ENCODE results near the gene USP31.
"Not testable (repeated sequence)": the region's sequence is repeated elsewhere in the genome, so short reads cannot be mapped to it uniquely, and the experiment has no call there.

The USP31 gene

GRCh38 chr16:23107117-23107516 is 42.1 kb downstream of the USP31 start:
- H3K4me3 ChIP-seq (ENCODE audit: low read length): no peak overlapping the region
- no peak for DNase-seq (ENCODE audit: low read depth)
- no peak for TF ChIP-seq CTCF (IDR thresholded peaks at IDR 0.05; ENCODE audit: insufficient read depth, low read depth, low read length, missing control alignments)

GRCh38 chr16:23105309-23105708 is 43.9 kb downstream of the USP31 start:
- DNase-seq (ENCODE audit: low read depth): no peak
- no peak for TF ChIP-seq CTCF (IDR thresholded peaks at IDR 0.05; ENCODE audit: insufficient read depth, low read depth, low read length, missing control alignments)

GRCh38 chr16:23104032-23104955 is 45.0 kb downstream of the USP31 start:
- TF ChIP-seq CTCF (IDR thresholded peaks at IDR 0.05; ENCODE audit: insufficient read depth, low read depth, low read length, missing control alignments): no peak
- no peak for DNase-seq (ENCODE audit: low read depth)
- H3K4me3 ChIP-seq (ENCODE audit: low read length): no peak overlapping the region

More at GRCh38 chr16:23105309-23105708, 43.9 kb downstream of the USP31 start:
- no peak overlapping the region for H3K4me3 ChIP-seq (ENCODE audit: low read length)

- TF ChIP-seq CTCF (IDR thresholded peaks at IDR 0.05; ENCODE audit: insufficient read depth, low read depth, low read length, missing control alignments): no peak
- no peak for DNase-seq (ENCODE audit: low read depth)
- no peak overlapping the region for H3K4me3 ChIP-seq (ENCODE audit: low read length)
Measured at GRCh38 chr16:23103603-23104002, 45.6 kb downstream of the USP31 start.

- DNase-seq (ENCODE audit: low read depth): no peak
- H3K4me3 ChIP-seq (ENCODE audit: low read length): no peak overlapping the region
- TF ChIP-seq CTCF (IDR thresholded peaks at IDR 0.05; ENCODE audit: insufficient read depth, low read depth, low read length, missing control alignments): no peak
Measured at GRCh38 chr16:23101012-23101550, 48.2 kb downstream of the USP31 start.

GRCh38 chr16:23096450-23096849 is 52.8 kb downstream of the USP31 start:
- H3K4me3 ChIP-seq (ENCODE audit: low read length); DNase-seq (ENCODE audit: low read depth): not testable (repeated sequence)

GRCh38 chr16:23094136-23094535 is 55.1 kb downstream of the USP31 start:
- not testable (repeated sequence) for DNase-seq (ENCODE audit: low read depth); H3K4me3 ChIP-seq (ENCODE audit: low read length)

- no peak for DNase-seq (ENCODE audit: low read depth)
- no peak overlapping the region for H3K4me3 ChIP-seq (ENCODE audit: low read length)
- no peak for TF ChIP-seq CTCF (IDR thresholded peaks at IDR 0.05; ENCODE audit: insufficient read depth, low read depth, low read length, missing control alignments)
Measured at GRCh38 chr16:23092801-23093117, 56.5 kb downstream of the USP31 start.

All from epithelial cell of esophagus (primary cell).